Measurements from ENCODE around the gene C1QTNF8.
"Not testable (repeated sequence)": the region's sequence is repeated elsewhere in the genome, so short reads cannot be mapped to it uniquely, and the experiment has no call there.

C1QTNF8 gene

GRCh38 chr16:1093284-1094123 lies 2.5 kb downstream of the C1QTNF8 start:
- no peak for DNase-seq (ENCODE audit: low read depth)

- DNase-seq (ENCODE audit: low read depth), result not testable (repeated sequence)
Observed at GRCh38 chr16:1092685-1093283, 3.3 kb downstream of the C1QTNF8 start.

- DNase-seq (ENCODE audit: low read depth), result no peak
Observed at GRCh38 chr16:1091992-1092552, 4.0 kb downstream of the C1QTNF8 start.

GRCh38 chr16:1090620-1091587 lies 5.1 kb downstream of the C1QTNF8 start:
- no peak for DNase-seq (ENCODE audit: low read depth)

- DNase-seq (ENCODE audit: low read depth), result no peak
Observed at GRCh38 chr16:1089822-1090619, 6.0 kb downstream of the C1QTNF8 start.

GRCh38 chr16:1089439-1089821 lies 6.6 kb downstream of the C1QTNF8 start:
- DNase-seq (ENCODE audit: low read depth), result no peak

- DNase-seq (ENCODE audit: low read depth), result no peak
Observed at GRCh38 chr16:1088295-1089170, 7.5 kb downstream of the C1QTNF8 start.

GRCh38 chr16:1086443-1086842 lies 9.6 kb downstream of the C1QTNF8 start:
- not testable (repeated sequence) for DNase-seq (ENCODE audit: low read depth)

GRCh38 chr16:1084971-1085370 lies 11.1 kb downstream of the C1QTNF8 start:
- DNase-seq (ENCODE audit: low read depth), result no peak

GRCh38 chr16:1082952-1083675 lies 12.9 kb downstream of the C1QTNF8 start:
- DNase-seq (ENCODE audit: low read depth), result peak; percentile 13

GRCh38 chr16:1082266-1082951 lies 13.6 kb downstream of the C1QTNF8 start:
- peak; percentile 29 for DNase-seq (ENCODE audit: low read depth)

- no peak for DNase-seq (ENCODE audit: low read depth)
Observed at GRCh38 chr16:1081734-1082265, 14.2 kb downstream of the C1QTNF8 start.

GRCh38 chr16:1080801-1081733 lies 15.0 kb downstream of the C1QTNF8 start:
- no peak for DNase-seq (ENCODE audit: low read depth)

- DNase-seq (ENCODE audit: low read depth), result no peak
Observed at GRCh38 chr16:1079786-1080525, 16.1 kb downstream of the C1QTNF8 start.

GRCh38 chr16:1079341-1079740 lies 16.7 kb downstream of the C1QTNF8 start:
- no peak for DNase-seq (ENCODE audit: low read depth)

- DNase-seq (ENCODE audit: low read depth), result peak; percentile 48
Observed at GRCh38 chr16:1078579-1079021, 17.4 kb downstream of the C1QTNF8 start.
